ENCODE measurements around the gene ZGPAT.

The ZGPAT gene

DNA sequence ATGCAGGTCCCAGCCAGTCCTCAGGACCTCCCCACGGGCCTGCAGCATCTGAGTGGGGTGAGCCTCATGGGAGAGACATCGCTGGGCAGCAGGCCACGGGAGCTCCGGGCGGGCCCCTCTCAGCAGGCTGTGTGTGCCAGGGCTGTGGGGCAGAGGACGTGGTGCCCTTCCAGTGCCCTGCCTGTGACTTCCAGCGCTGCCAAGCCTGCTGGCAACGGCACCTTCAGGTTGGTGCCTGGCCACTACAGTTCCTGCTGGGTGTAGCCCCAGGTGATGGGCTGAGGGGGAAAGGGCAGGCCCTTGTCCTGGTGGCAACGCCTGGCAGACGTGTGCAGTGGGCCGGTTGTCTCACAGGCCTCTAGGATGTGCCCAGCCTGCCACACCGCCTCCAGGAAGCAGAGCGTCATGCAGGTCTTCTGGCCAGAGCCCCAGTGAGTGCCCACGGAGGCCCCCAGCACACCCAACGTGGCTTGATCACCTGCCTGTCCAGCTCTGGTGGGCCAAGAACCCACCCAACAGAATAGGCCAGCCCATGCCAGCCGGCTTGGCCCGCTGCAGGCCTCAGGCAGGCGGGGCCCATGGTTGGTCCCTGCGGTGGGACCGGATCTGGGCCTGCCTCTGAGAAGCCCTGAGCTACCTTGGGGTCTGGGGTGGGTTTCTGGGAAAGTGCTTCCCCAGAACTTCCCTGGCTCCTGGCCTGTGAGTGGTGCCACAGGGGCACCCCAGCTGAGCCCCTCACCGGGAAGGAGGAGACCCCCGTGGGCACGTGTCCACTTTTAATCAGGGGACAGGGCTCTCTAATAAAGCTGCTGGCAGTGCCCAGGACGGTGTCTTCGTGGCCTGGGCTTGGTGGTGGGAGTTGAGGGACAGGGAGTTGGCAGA lies 12.2 kb upstream of the ZGPAT start:
- TF ChIP-seq CTCF (conservative IDR thresholded peaks at IDR 0.05) = no peak
- H3K27ac ChIP-seq = peak overlapping the region; percentile 33

DNA sequence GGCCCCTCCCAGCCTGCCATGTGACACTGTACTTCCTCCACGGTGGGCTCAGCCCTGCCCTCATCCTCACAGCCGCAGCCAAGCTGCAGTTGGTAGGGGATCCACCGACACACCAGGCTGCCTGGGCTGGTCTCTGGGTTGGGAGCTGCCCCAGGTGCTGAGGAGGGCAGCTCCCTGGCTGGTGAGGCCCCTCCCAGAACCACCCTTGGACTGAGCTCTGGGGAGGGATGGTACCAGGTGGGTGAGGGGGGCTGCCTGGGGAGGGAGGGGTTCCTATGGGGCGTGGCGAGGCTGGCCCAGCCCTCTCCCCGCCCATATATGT lies 11.6 kb upstream of the ZGPAT start:
- no peak for TF ChIP-seq CTCF (conservative IDR thresholded peaks at IDR 0.05)
- H3K27ac ChIP-seq = peak overlapping the region; percentile 33

GRCh38 chr20:63696628-63697356 lies 11.0 kb upstream of the ZGPAT start, which contains the start of gene TNFRSF6B:
TNFRSF6B (plus strand) TSS chr20:63696652; CDS start chr20:63696768, 116 bp downstream.
- peak within 1 kb of the TSS; percentile 33 for H3K27ac ChIP-seq
- TF ChIP-seq CTCF (conservative IDR thresholded peaks at IDR 0.05) = no peak

DNA sequence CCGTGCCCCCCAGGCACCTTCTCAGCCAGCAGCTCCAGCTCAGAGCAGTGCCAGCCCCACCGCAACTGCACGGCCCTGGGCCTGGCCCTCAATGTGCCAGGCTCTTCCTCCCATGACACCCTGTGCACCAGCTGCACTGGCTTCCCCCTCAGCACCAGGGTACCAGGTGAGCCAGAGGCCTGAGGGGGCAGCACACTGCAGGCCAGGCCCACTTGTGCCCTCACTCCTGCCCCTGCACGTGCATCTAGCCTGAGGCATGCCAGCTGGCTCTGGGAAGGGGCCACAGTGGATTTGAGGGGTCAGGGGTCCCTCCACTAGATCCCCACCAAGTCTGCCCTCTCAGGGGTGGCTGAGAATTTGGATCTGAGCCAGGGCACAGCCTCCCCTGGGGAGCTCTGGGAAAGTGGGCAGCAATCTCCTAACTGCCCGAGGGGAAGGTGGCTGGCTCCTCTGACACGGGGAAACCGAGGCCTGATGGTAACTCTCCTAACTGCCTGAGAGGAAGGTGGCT lies 10.4 kb upstream of the ZGPAT start:
- H3K27ac ChIP-seq = peak overlapping the region; percentile 33; the same call in 1 of the 2 replicates
- TF ChIP-seq CTCF (conservative IDR thresholded peaks at IDR 0.05) = no peak

DNA sequence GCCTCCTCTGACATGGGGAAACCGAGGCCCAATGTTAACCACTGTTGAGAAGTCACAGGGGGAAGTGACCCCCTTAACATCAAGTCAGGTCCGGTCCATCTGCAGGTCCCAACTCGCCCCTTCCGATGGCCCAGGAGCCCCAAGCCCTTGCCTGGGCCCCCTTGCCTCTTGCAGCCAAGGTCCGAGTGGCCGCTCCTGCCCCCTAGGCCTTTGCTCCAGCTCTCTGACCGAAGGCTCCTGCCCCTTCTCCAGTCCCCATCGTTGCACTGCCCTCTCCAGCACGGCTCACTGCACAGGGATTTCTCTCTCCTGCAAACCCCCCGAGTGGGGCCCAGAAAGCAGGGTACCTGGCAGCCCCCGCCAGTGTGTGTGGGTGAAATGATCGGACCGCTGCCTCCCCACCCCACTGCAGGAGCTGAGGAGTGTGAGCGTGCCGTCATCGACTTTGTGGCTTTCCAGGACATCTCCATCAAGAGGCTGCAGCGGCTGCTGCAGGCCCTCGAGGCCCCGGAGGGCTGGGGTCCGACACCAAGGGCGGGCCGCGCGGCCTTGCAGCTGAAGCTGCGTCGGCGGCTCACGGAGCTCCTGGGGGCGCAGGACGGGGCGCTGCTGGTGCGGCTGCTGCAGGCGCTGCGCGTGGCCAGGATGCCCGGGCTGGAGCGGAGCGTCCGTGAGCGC lies 9.8 kb upstream of the ZGPAT start:
- no peak overlapping the region for H3K27ac ChIP-seq

GRCh38 chr20:63698739-63699465 lies 8.9 kb upstream of the ZGPAT start:
- no peak for TF ChIP-seq CTCF (conservative IDR thresholded peaks at IDR 0.05)
- no peak overlapping the region for H3K27ac ChIP-seq

More for the DNA sequence above, 9.8 kb upstream of the ZGPAT start:
- no peak for TF ChIP-seq CTCF (conservative IDR thresholded peaks at IDR 0.05)
